NB4 (cell line): ENCODE data around the gene MAB21L3.

Experiments
- POLR2A ChIP-seq: IDR thresholded peaks from 2 replicates; pipeline ENCODE4 v1.6.1; 2011; ENCODE audit warnings: mild to moderate bottlenecking; ENCODE audit not compliant: insufficient read length; ENCODE audit errors: extremely low read depth
- TF ChIP-seq, protein P1 (sequence below): IDR thresholded peaks from one replicate; pipeline ENCODE4 v1.5.1; 2012; ENCODE audit warnings: low read depth, low read length

DNA sequence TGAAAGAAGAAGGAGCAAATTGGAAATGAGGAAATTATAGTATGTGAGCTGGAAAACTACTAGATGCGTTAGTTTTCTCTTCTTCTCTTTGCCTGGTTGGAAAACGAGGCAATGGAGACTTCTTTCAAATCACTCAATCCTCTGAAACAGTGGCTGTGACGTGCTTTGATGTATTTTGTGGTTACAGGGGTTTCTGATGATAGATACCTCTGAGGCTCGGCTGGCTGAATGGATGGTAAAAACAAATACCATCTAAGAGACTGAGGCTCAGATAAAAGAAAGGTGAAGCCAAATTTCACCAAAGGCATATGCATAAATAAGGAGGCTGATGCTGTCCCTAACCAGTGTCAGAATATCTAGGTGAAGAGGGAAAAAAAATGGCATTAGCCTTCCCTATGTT, 15.1 kb downstream of the MAB21L3 start:
- TF ChIP-seq POLR2A = no peak
- TF ChIP-seq, protein P1, sequence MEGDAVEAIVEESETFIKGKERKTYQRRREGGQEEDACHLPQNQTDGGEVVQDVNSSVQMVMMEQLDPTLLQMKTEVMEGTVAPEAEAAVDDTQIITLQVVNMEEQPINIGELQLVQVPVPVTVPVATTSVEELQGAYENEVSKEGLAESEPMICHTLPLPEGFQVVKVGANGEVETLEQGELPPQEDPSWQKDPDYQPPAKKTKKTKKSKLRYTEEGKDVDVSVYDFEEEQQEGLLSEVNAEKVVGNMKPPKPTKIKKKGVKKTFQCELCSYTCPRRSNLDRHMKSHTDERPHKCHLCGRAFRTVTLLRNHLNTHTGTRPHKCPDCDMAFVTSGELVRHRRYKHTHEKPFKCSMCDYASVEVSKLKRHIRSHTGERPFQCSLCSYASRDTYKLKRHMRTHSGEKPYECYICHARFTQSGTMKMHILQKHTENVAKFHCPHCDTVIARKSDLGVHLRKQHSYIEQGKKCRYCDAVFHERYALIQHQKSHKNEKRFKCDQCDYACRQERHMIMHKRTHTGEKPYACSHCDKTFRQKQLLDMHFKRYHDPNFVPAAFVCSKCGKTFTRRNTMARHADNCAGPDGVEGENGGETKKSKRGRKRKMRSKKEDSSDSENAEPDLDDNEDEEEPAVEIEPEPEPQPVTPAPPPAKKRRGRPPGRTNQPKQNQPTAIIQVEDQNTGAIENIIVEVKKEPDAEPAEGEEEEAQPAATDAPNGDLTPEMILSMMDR = no peak
